Gastrocnemius medialis (tissue), 4 donors: Measurements from ENCODE around the gene CYP4F22. TPM values are rescaled to one million over a fixed set of nuclear protein-coding genes. Genes with fewer than 3 reads are reported as not detected.
"Not testable (repeated sequence)": the region's sequence is repeated elsewhere in the genome, so short reads cannot be mapped to it uniquely, and the experiment has no call there.

ENCODE experiments used
- ATAC-seq, 2 donors: fragments of 150-250 bp; one replicate each; pipeline ENCODE4 v1.9.1; 2016
- DNase-seq, 2 donors: peaks; one replicate each; pipeline ENCODE4 v3.0.0-alpha.2; 2019
- H3K27ac ChIP-seq, 4 donors: fragments of 200-600 bp; sonication (generic); 1 replicate in 1 of 4; 2 replicates in 3 of 4; pipeline ENCODE4 v1.5.1; 2016 to 2018; ENCODE audit warnings: mild to moderate bottlenecking in 2 of 4, moderate library complexity in 1 of 4
- H3K27me3 ChIP-seq, 3 donors: fragments of 200-600 bp; sonication (generic) in 2 of 3; 1 replicate in 1 of 3; 2 replicates in 2 of 3; pipeline versions ENCODE4 v1.5.1 to v1.6.0; 2016 to 2019; ENCODE audit warnings: mild to moderate bottlenecking in 1 of 3, moderate library complexity in 1 of 3
- H3K36me3 ChIP-seq, 2 donors: fragments of 200-600 bp; sonication (generic) in 1 of 2; one replicate each; pipeline ENCODE4 v1.5.1; 2017 to 2018
- H3K4me1 ChIP-seq, 2 donors: fragments of 200-600 bp; sonication (generic) in 1 of 2; one replicate each; pipeline ENCODE4 v1.5.1; 2016 to 2017; ENCODE audit warnings: mild to moderate bottlenecking in 2 of 2
- H3K4me3 ChIP-seq, 4 donors: fragments of 200-600 bp; sonication (generic) in 3 of 4; 1 replicate in 1 of 4; 2 replicates in 3 of 4; pipeline ENCODE4 v1.5.1; 2016 to 2019; ENCODE audit warnings: mild to moderate bottlenecking in 2 of 4
- H3K9me3 ChIP-seq, 3 donors: fragments of 200-600 bp; sonication (generic) in 2 of 3; 1 replicate in 1 of 3; 2 replicates in 2 of 3; pipeline ENCODE4 v1.5.1; 2016 to 2019
- POLR2A ChIP-seq, 2 donors: fragments of 450-650 bp; IDR thresholded peaks; one replicate each; pipeline ENCODE4 v1.6.1; 2017; ENCODE audit warnings: antibody characterized with exemption in 2 of 2, mild to moderate bottlenecking in 2 of 2, moderate library complexity in 2 of 2
- in situ Hi-C, 4 donors: fragments of 200-750 bp; cut with MboI; loops; one replicate each; pipeline versions ENCODE4 v1.15.0 to v1.8.0; 2017; ENCODE audit warnings: low sequenced_read_pairs in 4 of 4
- intact Hi-C: fragments of 100-400 bp; cut with DNase I; formaldehyde crosslinking; loops from one replicate; pipeline ENCODE4 v1.15.1; 2023; ENCODE audit warnings: low total_unique reads
- total RNA-seq, 4 donors: library from RNA; depleted of rRNA; stranded (reverse); fragments of >200 nt; gene quantifications; one replicate each; pipeline versions ENCODE4 v1.1.0 to v1.2.3, GENCODE V29; 2016
- TF ChIP-seq, protein P1 (sequence below), 5 experiments: fragments of 450-650 bp in 3 of 5; fragments of 200-600 bp in 2 of 5; sonication (generic) in 2 of 5; IDR thresholded peaks in 4 of 5; conservative IDR thresholded peaks in 1 of 5; 1 replicate in 4 of 5; 2 replicates in 1 of 5; pipeline ENCODE4 v1.5.1; 2016 to 2019; ENCODE audit warnings: antibody characterized with exemption in 5 of 5, mild to moderate bottlenecking in 3 of 5, moderate library complexity in 3 of 5

CYP4F22 gene
- total RNA-seq, 4 donors from 2014 or later, result 0.24 to 0.29 (median 0.25) TPM; not detected in 1

DNA sequence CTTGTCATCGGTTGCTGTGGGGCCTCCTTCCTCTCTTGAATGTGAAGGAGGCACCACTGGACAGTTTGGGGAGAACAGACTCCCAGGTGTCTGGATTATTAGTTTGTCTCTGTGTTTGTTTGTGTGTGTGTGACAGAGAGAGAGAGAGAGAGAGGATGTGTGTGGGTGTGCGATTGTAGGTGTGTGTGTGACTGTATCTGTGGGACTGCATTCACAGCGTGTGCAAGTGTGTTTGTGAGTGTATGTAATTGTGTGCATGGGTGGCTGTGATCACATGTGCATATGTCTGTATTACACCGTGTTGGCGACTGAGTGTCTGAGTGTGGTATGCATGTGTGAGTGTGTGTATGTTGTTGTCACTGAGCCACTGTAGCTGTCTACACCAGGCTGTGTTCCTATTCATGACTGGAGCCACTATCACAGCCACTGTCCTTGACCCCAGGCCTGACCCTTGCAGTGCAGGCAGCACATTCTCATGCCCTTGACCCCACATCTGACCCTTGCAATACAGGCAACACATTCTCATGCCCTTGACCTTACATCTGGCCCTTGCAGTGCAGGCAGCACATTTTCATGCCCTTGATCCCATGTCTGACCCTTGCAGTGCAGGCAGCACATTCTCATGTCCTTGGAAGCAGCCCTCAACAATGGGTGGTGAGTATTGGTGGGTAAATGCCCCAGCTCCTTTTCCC, 81.6 kb downstream of the CYP4F22 start:
- ATAC-seq (no peak), DNase-seq (no peak)
- no peaks in the 10 kb centered on the region for H3K4me1 ChIP-seq
- no peaks in the 10 kb centered on the region for H3K9me3 ChIP-seq
- TF ChIP-seq, protein P1, sequence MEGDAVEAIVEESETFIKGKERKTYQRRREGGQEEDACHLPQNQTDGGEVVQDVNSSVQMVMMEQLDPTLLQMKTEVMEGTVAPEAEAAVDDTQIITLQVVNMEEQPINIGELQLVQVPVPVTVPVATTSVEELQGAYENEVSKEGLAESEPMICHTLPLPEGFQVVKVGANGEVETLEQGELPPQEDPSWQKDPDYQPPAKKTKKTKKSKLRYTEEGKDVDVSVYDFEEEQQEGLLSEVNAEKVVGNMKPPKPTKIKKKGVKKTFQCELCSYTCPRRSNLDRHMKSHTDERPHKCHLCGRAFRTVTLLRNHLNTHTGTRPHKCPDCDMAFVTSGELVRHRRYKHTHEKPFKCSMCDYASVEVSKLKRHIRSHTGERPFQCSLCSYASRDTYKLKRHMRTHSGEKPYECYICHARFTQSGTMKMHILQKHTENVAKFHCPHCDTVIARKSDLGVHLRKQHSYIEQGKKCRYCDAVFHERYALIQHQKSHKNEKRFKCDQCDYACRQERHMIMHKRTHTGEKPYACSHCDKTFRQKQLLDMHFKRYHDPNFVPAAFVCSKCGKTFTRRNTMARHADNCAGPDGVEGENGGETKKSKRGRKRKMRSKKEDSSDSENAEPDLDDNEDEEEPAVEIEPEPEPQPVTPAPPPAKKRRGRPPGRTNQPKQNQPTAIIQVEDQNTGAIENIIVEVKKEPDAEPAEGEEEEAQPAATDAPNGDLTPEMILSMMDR (IDR thresholded peaks at IDR 0.05 in 4 of 5, conservative IDR thresholded peaks at IDR 0.05 in 1 of 5), result no peak
- H3K27ac ChIP-seq, result no peak overlapping the region
- H3K36me3 ChIP-seq, result no peaks in the 10 kb centered on the region
- intact Hi-C loops, result no loop called here
- H3K27me3 ChIP-seq, result peaks cover 2 to 7% (median 5%) of the 10 kb centered on the region in 3 donors
- in situ Hi-C loops, result loop anchor here in 3 of 4 donors (25.0 kb wide), 2 partner anchors 572 to 597 kb away; partner anchors contain the start of genes AP1M1 (in 2 of the 3), FAM32A (in 2 of the 3) and CIB3 (in 1 of the 3)
- no peak overlapping the region for H3K4me3 ChIP-seq

GRCh38 chr19:15591796-15592195, 83.5 kb downstream of the CYP4F22 start:
- no peak overlapping the region for H3K27ac ChIP-seq
- H3K36me3 ChIP-seq, result no peaks in the 10 kb centered on the region
- DNase-seq (no peak), ATAC-seq (no peak)
- intact Hi-C loops (no loop called here), in situ Hi-C loops (loop anchor here in 3 of 4 donors (25.0 kb wide), 2 partner anchors 571 to 596 kb away; partner anchors contain the start of genes AP1M1 (in 2 of the 3), FAM32A (in 2 of the 3) and CIB3 (in 1 of the 3))
- no peak overlapping the region for H3K4me3 ChIP-seq
- no peak for TF ChIP-seq POLR2A (IDR thresholded peaks at IDR 0.05)
- TF ChIP-seq, protein P1 (IDR thresholded peaks at IDR 0.05 in 4 of 5, conservative IDR thresholded peaks at IDR 0.05 in 1 of 5), result no peak
- no peaks in the 10 kb centered on the region for H3K4me1 ChIP-seq
- H3K27me3 ChIP-seq, result peaks cover 0 to 2% (median 0%) of the 10 kb centered on the region in 3 donors
- no peaks in the 10 kb centered on the region for H3K9me3 ChIP-seq

GRCh38 chr19:15592506-15592905, 84.2 kb downstream of the CYP4F22 start:
- in situ Hi-C loops, result loop anchor here in 3 of 4 donors (25.0 kb wide), 2 partner anchors 570 to 595 kb away; partner anchors contain the start of genes AP1M1 (in 2 of the 3), FAM32A (in 2 of the 3) and CIB3 (in 1 of the 3)
- H3K9me3 ChIP-seq, H3K27ac ChIP-seq, intact Hi-C loops, DNase-seq, H3K36me3 ChIP-seq, H3K4me3 ChIP-seq, H3K27me3 ChIP-seq, H3K4me1 ChIP-seq, ATAC-seq: not testable (repeated sequence)

DNA sequence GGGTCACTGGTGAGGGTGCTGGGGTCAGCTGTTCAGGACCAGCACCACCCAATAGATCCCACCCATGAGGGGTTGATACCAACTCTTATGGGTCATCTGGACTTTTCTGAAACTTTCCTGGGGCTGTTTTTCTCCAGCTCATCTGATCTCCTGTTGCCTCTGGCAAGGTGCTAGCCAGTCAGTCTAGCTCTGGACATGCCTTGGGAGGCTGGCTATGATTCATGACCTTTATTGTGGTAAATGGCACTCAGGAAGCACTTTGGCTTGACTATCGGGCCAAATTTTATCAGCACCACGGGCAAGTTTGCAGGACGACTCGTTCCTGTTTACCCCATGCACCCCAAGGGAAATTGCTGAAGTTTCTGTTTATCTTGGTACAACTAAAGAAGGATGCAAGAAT, 85.4 kb downstream of the CYP4F22 start:
- H3K9me3 ChIP-seq, H3K4me1 ChIP-seq, ATAC-seq, H3K36me3 ChIP-seq, H3K27me3 ChIP-seq, DNase-seq, H3K27ac ChIP-seq, H3K4me3 ChIP-seq, intact Hi-C loops: not testable (repeated sequence)
- in situ Hi-C loops, result loop anchor here in 3 of 4 donors (25.0 kb wide), 2 partner anchors 569 to 594 kb away; partner anchors contain the start of genes AP1M1 (in 2 of the 3), FAM32A (in 2 of the 3) and CIB3 (in 1 of the 3)

DNA sequence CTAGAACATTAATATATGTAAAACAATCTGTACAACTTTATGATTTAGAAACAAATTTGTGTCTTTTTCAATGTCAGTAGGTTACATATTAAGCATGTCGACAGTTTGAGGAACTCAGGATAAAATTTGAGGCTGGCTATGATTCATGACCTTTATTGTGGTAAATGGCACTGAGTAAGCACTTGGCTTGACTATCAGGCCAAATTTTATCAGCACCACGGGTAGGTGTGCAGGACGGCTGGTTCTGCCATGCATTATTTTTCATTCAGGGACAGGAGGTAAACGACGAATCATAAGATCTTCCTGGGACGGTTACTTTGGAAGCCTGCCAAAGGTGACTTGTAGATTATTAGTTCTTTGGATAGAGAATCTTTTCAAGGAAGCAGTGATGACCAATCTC, 86.7 kb downstream of the CYP4F22 start:
- H3K27me3 ChIP-seq, result no peaks in the 10 kb centered on the region
- intact Hi-C loops (no loop called here), in situ Hi-C loops (loop anchor here in 3 of 4 donors (25.0 kb wide), 2 partner anchors 567 to 592 kb away; partner anchors contain the start of genes AP1M1 (in 2 of the 3), FAM32A (in 2 of the 3) and CIB3 (in 1 of the 3))
- H3K9me3 ChIP-seq, result no peaks in the 10 kb centered on the region
- DNase-seq, result no peak
- no peak overlapping the region for H3K27ac ChIP-seq
- ATAC-seq, result no peak
- TF ChIP-seq, protein P1 (IDR thresholded peaks at IDR 0.05 in 4 of 5, conservative IDR thresholded peaks at IDR 0.05 in 1 of 5), result no peak
- TF ChIP-seq POLR2A (IDR thresholded peaks at IDR 0.05), result no peak
- no peaks in the 10 kb centered on the region for H3K4me1 ChIP-seq
- H3K4me3 ChIP-seq, result no peak overlapping the region
- H3K36me3 ChIP-seq, result no peaks in the 10 kb centered on the region

Other genes starting within 250 kb of the CYP4F22 start
- gene BRD4, start 176.0 kb upstream of the CYP4F22 start, total RNA-seq, result 10 to 100 TPM; 64.8 to 83.2 (median 73.9) TPM
- gene AKAP8, start 128.7 kb upstream of the CYP4F22 start, total RNA-seq, result 10 to 100 TPM; 26.0 to 41.5 (median 27.5) TPM
- 100 to 1,000 TPM in 1 of 4 donors, 10 to 100 TPM in 3; 69.3 to 142 (median 85.6) TPM for gene AKAP8L, start 89.5 kb upstream of the CYP4F22 start, total RNA-seq
- 10 to 100 TPM; 28.0 to 40.6 (median 32.5) TPM for gene WIZ, start 58.6 kb upstream of the CYP4F22 start, total RNA-seq
- gene RASAL3, start 44.0 kb upstream of the CYP4F22 start, total RNA-seq, result 1 to 10 TPM in 1 of 4 donors, under 1 TPM in 2, not detected in 1; 0.36 to 1.6 (median 0.38) TPM
- gene PGLYRP2, start 29.0 kb upstream of the CYP4F22 start, total RNA-seq, result not detected
- gene CYP4F8, start 106.7 kb downstream of the CYP4F22 start, total RNA-seq, result not detected
- gene CYP4F3, start 132.4 kb downstream of the CYP4F22 start, total RNA-seq, result under 1 TPM in 3 of 4 donors, not detected in 1; 0.05 to 0.93 (median 0.68) TPM
- 1 to 10 TPM in 3 of 4 donors, under 1 TPM in 1; 0.71 to 2.8 (median 1.3) TPM for gene CYP4F12, start 164.6 kb downstream of the CYP4F22 start, total RNA-seq
- not detected for gene OR10H2, start 219.5 kb downstream of the CYP4F22 start, total RNA-seq
- not detected for gene OR10H3, start 229.5 kb downstream of the CYP4F22 start, total RNA-seq